Fibroblast of peridontal ligament (primary cell): ENCODE measurements around the gene NEK8.

Experiments used
- DNase-seq: peaks from one replicate; pipeline ENCODE4 v3.0.0-alpha.2; 2010; ENCODE audit errors: extremely low read depth

Gene NEK8

DNA sequence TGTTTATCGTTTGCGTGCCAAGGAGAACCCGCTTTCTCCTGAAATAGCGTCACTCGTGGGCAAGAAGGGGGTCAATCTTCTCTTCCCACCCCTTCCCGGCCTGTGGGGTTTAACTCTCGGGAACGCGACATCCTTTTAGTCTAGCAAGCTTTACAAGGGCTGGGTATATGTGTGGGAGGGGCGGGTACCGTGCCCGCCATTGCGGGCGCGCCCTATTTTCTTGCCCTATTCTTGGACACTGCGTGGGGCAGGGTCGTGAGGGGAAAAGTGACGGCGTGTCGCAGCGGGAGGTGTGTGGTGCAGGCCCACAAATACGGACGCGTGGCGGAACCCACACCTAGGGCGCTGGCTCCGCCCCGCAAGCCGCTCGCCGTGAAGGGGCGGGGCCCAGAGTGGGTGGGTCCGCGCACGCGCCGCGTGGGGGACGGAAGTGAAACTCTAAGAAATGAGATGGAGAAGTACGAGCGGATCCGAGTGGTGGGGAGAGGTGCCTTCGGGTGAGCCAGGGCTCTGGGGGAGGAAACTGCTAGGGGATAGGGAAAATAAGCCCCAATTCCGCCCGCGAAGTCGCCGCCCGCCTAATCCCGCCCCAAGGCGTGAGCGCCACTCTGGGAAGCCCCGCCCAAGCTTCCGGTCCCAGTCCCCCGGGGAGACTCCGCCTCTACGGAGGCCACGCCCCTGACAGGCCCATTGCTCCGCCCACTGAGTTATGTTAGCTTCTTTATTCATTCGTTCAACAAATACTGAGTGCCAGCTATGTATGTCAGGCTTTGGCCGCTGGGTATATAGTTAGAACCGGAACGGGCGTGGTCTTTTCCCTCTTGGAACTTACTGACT is at the start of gene NEK8:
Gene NEK8 (plus strand): TSS at position 425 of the 837 bp plus-strand sequence. CDS start 26 bp downstream, at position 451.
- DNase-seq, result peak; percentile 92

- no peak for DNase-seq
Measured at GRCh38 chr17:28682655-28683054, 45.9 kb upstream of the NEK8 start.

DNA sequence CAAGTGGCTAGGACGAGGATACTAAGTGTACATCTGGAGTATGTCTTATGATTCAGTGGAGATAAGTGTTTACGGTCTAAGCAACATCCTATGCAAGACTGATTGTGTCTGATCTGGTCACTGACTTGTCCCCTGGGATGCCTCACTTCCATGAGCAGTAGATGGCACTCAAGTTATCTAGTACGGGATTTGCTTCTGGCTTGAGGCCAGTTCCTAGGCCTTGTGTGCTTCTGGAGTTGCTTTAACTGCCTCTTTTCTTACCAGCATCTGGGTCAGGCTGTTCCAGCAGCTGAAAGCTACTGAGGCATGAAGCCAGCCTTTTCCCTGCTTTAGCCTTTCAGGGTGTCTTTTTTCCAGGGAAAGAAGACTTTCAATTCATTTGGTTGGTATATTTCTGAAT is 43.6 kb upstream of the NEK8 start:
- DNase-seq, result peak; percentile 41

DNA sequence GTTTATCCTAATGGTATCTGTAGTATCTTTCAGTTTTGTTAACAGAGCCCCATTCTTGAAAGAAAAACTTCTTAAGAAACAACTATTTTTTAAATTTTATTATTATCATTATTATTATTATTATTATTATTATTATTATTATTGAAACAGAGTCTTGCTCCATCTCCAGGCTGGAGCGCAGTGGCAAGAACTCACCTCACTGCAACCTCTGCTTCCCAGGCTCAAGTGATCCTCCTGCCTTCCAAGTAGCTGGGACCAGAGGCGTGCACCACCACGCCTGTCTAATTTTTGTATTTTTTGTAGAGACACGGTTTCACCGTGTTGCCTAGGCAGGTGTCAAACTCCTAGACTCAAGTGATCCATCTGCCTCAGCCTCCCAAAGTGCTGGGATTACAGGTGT is 43.2 kb upstream of the NEK8 start:
- no peak for DNase-seq

DNA sequence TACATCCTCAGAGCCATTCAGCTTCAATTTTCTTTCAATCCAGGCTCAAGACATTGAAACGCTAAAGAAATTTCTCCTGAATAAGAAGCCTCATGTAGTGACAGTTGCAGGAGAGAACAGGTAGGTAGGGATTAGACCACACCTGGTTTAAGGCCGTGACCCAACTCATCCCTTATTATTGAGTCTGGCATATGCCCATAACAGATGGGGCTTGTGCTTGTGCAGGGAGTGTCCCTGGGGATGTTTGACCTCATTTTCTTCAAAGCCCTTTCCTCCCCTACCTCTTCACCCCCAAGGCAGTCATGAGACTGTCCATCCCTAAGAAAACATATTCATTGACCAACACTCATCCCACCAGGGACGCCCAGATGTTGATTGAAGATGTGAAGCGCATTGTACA is 42.3 kb upstream of the NEK8 start:
- DNase-seq, result no peak

GRCh38 chr17:28688481-28688880 is 40.1 kb upstream of the NEK8 start:
- no peak for DNase-seq

DNA sequence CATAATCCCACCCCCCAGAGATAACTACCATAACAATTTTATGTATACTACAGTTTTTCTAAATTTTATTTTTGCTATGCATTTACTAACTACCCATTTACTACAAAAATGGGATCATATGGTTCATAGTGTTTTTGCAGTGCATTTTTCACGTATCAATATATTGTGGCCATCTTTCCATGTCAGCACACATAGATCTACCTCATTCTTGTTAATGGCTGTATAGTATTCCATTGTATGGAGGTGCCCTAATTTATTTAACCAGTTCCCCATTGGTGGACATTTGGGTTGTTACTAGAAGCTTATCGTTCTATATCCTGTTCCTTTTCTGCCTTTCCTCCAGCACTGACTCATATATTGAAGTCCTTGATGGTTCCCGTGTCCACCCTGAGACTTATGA is 39.6 kb upstream of the NEK8 start:
- no peak for DNase-seq

- no peak for DNase-seq
Measured at GRCh38 chr17:28693869-28694268, 34.7 kb upstream of the NEK8 start.

DNA sequence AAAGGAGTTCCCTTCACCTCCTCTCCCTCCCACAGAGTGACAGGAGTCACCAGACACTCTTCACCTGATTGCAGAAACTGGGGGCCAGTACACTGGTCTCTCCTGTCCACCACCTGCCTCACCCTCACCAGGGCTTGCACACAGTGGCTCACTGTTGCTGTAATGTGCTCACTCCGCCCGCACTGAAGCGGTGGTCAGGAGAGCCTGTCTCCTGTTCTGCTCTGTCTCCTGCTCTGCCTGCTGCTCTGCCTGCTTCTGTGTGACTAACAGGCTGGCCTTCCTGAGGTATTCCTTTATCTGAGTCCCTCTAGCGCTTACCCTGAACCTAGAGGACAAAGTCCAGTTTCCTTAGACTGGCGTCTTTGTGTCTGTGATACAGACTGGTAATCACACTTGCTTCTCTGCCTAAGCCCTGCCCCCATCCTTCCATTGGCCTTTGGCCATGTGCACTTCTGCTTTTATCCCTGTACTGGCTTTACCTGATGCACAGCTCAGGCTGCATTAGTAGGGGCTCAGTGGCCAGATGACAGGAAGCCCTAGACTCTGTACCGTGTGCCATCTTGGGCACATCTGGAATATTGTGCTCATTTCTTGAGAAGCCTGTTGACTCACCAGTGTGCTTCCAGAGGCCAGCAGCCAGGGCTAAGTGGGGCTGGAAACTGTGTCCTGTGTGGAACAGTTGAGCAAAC is 30.2 kb upstream of the NEK8 start:
- no peak for DNase-seq

GRCh38 chr17:28700278-28700677 is 28.3 kb upstream of the NEK8 start:
- DNase-seq, result no peak

GRCh38 chr17:28700830-28701492 is 27.6 kb upstream of the NEK8 start:
- no peak for DNase-seq

DNA sequence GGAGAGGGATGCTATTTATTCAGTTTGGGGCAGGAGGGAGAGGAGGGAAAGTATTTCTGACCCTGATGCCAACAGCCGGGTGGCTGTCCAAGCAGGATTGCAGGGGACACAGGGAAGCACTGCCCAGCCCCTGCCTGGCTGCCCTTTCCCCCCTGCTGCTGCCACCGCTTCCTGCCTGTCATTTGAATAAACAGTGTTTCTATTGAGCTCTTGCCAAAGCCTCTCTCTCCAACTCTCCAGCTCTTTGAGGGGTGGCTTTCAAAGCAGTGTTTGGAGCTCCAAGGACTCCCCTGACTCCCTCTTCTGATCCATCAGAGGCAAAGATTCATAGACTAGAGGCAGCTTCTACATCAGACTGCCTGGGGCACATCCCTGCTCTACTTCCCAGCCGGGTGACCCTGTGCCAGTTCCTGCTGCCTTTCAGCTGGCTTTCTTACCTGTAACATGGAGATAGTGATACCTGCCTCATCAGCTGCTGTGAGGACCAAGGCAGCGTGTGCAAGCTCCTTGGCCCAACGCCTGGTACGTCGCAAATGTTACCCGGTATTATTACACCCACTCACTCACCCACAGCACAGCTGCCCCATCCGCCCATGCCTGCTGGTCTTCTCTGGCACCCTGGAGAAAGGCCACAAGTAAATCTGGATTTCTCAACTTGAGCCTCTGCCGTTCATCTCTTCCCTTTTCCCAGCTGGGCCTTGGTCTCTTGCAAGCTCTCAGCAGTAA is 26.4 kb upstream of the NEK8 start:
- DNase-seq, result no peak

GRCh38 chr17:28702752-28703150 is 25.8 kb upstream of the NEK8 start:
- DNase-seq, result no peak

GRCh38 chr17:28703552-28704218 is 24.9 kb upstream of the NEK8 start:
- DNase-seq, result no peak

DNA sequence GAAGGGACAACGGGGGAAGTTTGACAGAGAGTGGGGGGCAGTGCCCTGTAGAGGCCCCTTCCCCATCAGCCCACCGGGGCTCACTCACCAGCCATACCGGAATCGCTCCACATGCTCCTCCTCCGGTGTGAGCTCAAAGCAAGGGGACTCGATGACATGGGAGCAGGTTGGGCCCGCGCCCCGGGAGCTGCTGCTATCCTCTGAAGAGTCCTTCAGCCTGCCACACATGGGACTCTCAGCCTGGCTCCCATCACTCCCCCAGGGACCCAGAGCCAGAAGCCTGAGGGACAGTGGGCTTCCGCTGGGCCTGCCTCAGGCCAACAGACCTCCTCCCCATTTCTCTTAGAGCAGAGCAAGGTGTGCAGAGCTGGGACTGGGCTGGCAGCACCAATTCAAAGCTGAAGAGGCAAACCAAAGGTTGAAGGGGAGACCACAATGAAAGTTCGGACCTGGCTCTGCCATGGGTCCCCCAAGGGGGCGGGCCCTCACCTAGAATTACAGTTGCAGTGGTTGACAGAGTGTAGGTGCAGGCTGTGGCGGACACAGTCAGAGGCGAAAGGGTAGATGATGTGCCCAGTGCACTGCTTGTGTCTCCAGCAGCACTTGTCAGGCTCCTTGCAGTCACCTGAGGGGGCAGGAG is 24.2 kb upstream of the NEK8 start:
- no peak for DNase-seq

DNA sequence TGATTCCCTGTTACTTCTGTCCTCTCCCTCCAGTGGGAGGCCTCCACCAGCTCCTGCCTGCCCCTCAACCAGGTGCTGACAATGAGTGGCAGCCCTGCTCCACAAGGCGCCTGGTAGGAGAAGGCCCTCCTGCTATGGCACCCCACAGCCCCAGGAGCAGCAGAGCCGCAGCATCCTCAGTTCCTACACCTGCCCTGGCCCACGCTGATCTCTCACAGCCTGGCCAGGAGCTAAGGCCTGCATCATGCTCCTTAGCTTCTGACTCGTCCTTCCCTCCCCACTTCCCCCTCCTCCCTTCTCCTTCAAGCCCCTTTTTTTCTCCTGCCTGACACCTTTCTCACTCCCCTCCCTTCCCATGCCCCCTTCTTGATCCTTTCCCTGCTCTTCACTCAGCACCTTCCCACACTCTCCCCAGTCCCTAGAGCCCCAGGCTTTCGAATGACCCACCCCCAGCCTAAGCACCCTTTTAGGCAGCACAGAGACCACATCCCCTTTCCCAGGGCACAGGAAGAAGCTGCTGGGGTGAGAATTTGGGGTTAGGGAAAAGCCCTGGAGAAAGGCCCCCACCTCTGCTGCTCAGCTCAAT is 23.4 kb upstream of the NEK8 start:
- DNase-seq, result no peak

GRCh38 chr17:28705728-28706334 is 22.8 kb upstream of the NEK8 start:
- DNase-seq, result no peak

DNA sequence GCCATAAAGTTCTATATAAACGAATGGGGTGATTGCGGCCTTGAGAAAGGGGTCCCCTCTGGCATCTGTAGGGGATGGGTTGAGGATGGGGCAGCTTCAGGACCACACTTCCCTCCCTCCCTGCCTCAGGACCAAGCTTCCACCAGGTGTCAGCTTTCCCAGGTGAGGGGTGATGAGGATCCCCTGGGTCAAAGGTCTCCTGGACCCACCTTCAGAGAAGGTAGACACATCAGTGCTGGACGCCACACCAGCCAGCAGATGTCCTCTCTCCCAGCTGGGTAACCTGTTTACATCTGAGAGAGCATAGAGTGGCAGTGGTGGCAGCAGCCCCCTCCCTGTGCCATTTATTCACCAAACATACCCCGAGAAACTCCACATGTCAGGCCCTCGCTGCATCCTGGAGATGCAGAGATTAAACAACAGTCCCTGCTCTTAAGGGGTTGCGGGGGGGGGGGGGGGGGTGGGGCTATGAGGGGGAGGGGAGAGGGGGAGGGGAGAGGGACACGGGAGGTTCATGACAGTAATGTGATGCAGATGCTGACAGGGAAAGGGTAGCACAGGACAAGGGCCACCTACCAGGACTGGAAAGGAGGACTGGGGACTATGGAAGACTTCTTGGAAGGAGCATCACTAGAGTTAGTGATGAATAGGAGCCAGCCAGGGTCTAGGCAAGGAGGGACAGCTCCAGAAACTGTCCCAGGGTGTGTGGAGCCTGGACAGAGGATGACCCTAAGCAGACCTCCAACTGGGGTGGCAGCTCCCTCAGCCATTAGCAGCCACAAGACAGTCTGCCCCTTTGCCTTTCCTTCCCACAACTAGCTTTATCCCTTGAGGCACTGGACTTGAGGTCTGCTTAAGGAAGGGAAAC is 21.9 kb upstream of the NEK8 start:
- DNase-seq, result no peak

DNA sequence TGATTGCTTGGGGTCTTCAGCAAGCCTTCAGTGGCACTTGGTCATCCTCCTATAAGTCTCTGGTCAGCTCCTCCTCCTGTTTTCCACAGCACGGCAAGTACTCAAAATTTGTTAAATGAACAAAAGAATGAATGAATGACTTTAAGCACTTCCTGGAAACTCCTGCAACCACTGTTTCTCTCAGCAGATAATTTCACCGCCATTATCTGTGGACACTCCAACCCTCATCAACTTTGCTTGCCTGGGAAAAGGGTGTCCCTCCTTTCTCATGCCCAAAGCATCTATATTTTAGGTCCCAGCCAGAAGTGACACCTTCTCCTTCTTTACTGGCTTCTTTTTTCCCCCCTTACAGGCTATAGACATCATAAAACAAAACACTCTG is 21.3 kb upstream of the NEK8 start:
- no peak for DNase-seq
